ENCODE results near the gene JOSD2. TPM values are rescaled to one million over a fixed set of nuclear protein-coding genes. Genes with fewer than 3 reads are reported as not detected.

JOSD2 gene
- total RNA-seq: 10 to 100 TPM; 26.2 to 27.0 TPM

GRCh38 chr19:50511069-50511822 is at the start of gene JOSD2:
Gene JOSD2 (minus strand): TSS chr19:50511191. CDS start chr19:50510431, 760 bp downstream.
- Mint-ChIP-seq H3K4me1 (peaks cover 4% of the 10 kb centered on the region), H3K9me3 (no peaks in the 10 kb centered on the region), H3K27ac (peak within 1 kb of the TSS; percentile 92), H3K36me3 (peaks cover 4% of the 10 kb centered on the region), H3K27me3 (peaks cover 29% of the 10 kb centered on the region), H3K4me3 (peak within 1 kb of the TSS; percentile 95)
- peak; percentile 97 for DNase-seq

- DNase-seq: no peak
- H3K4me1 Mint-ChIP-seq: no peaks in the 10 kb centered on the region
- no peaks in the 10 kb centered on the region for H3K9me3 Mint-ChIP-seq
- no peaks in the 10 kb centered on the region for H3K36me3 Mint-ChIP-seq
- H3K4me3 Mint-ChIP-seq: no peak overlapping the region
- H3K27me3 Mint-ChIP-seq: peaks cover 67% of the 10 kb centered on the region
- H3K27ac Mint-ChIP-seq: no peak overlapping the region
Observed at GRCh38 chr19:50559636-50560035, 48.6 kb upstream of the JOSD2 start.

GRCh38 chr19:50558449-50558848 is 47.5 kb upstream of the JOSD2 start:
- Mint-ChIP-seq H3K4me3 (no peak overlapping the region), H3K4me1 (no peaks in the 10 kb centered on the region), H3K27ac (no peak overlapping the region), H3K9me3 (no peaks in the 10 kb centered on the region), H3K27me3 (peaks cover 66% of the 10 kb centered on the region), H3K36me3 (no peaks in the 10 kb centered on the region)
- DNase-seq: no peak

- Mint-ChIP-seq H3K27me3 (peaks cover 66% of the 10 kb centered on the region), H3K9me3 (no peaks in the 10 kb centered on the region), H3K4me1 (no peaks in the 10 kb centered on the region), H3K4me3 (no peak overlapping the region), H3K27ac (no peak overlapping the region), H3K36me3 (no peaks in the 10 kb centered on the region)
- no peak for DNase-seq
Observed at GRCh38 chr19:50558039-50558438, 47.0 kb upstream of the JOSD2 start.

GRCh38 chr19:50557009-50557613 is 46.1 kb upstream of the JOSD2 start:
- Mint-ChIP-seq H3K9me3 (no peaks in the 10 kb centered on the region), H3K4me3 (no peak overlapping the region), H3K27me3 (peaks cover 66% of the 10 kb centered on the region), H3K27ac (no peak overlapping the region), H3K36me3 (no peaks in the 10 kb centered on the region), H3K4me1 (no peaks in the 10 kb centered on the region)
- no peak for DNase-seq

GRCh38 chr19:50556282-50557008 is 45.5 kb upstream of the JOSD2 start:
- DNase-seq: peak; percentile 79
- Mint-ChIP-seq H3K36me3 (no peaks in the 10 kb centered on the region), H3K4me3 (peak overlapping the region; percentile 84), H3K27ac (no peak overlapping the region), H3K4me1 (no peaks in the 10 kb centered on the region), H3K9me3 (no peaks in the 10 kb centered on the region), H3K27me3 (peaks cover 70% of the 10 kb centered on the region)

GRCh38 chr19:50555450-50556281 is 44.7 kb upstream of the JOSD2 start:
- Mint-ChIP-seq H3K27me3 (peaks cover 77% of the 10 kb centered on the region), H3K27ac (no peak overlapping the region), H3K9me3 (no peaks in the 10 kb centered on the region), H3K4me1 (no peaks in the 10 kb centered on the region), H3K36me3 (no peaks in the 10 kb centered on the region), H3K4me3 (no peak overlapping the region)
- DNase-seq: no peak

- no peak overlapping the region for H3K27ac Mint-ChIP-seq
- H3K4me1 Mint-ChIP-seq: no peaks in the 10 kb centered on the region
- peaks cover 84% of the 10 kb centered on the region for H3K27me3 Mint-ChIP-seq
- no peaks in the 10 kb centered on the region for H3K36me3 Mint-ChIP-seq
- no peak overlapping the region for H3K4me3 Mint-ChIP-seq
- no peak for DNase-seq
- H3K9me3 Mint-ChIP-seq: no peaks in the 10 kb centered on the region
Observed at GRCh38 chr19:50555033-50555432, 44.0 kb upstream of the JOSD2 start.

GRCh38 chr19:50554212-50554611 is 43.2 kb upstream of the JOSD2 start:
- Mint-ChIP-seq H3K27ac (no peak overlapping the region), H3K27me3 (peaks cover 84% of the 10 kb centered on the region), H3K4me3 (no peak overlapping the region), H3K36me3 (no peaks in the 10 kb centered on the region), H3K9me3 (no peaks in the 10 kb centered on the region), H3K4me1 (no peaks in the 10 kb centered on the region)
- DNase-seq: no peak

- Mint-ChIP-seq H3K36me3 (no peaks in the 10 kb centered on the region), H3K9me3 (no peaks in the 10 kb centered on the region), H3K27ac (no peak overlapping the region), H3K4me3 (no peak overlapping the region), H3K27me3 (peaks cover 85% of the 10 kb centered on the region), H3K4me1 (no peaks in the 10 kb centered on the region)
- no peak for DNase-seq
Observed at GRCh38 chr19:50553134-50553703, 42.2 kb upstream of the JOSD2 start.

- Mint-ChIP-seq H3K9me3 (no peaks in the 10 kb centered on the region), H3K27me3 (peaks cover 80% of the 10 kb centered on the region), H3K4me3 (no peak overlapping the region), H3K27ac (no peak overlapping the region), H3K4me1 (no peaks in the 10 kb centered on the region), H3K36me3 (no peaks in the 10 kb centered on the region)
- no peak for DNase-seq
Observed at GRCh38 chr19:50552540-50552939, 41.5 kb upstream of the JOSD2 start.

GRCh38 chr19:50551715-50552187 is 40.8 kb upstream of the JOSD2 start:
- H3K4me1 Mint-ChIP-seq: no peaks in the 10 kb centered on the region
- no peak overlapping the region for H3K27ac Mint-ChIP-seq
- peaks cover 72% of the 10 kb centered on the region for H3K27me3 Mint-ChIP-seq
- no peak overlapping the region for H3K4me3 Mint-ChIP-seq
- no peak for DNase-seq
- H3K9me3 Mint-ChIP-seq: no peaks in the 10 kb centered on the region
- no peaks in the 10 kb centered on the region for H3K36me3 Mint-ChIP-seq

- peaks cover 67% of the 10 kb centered on the region for H3K27me3 Mint-ChIP-seq
- DNase-seq: no peak
- H3K27ac Mint-ChIP-seq: no peak overlapping the region
- H3K4me3 Mint-ChIP-seq: no peak overlapping the region
- H3K9me3 Mint-ChIP-seq: no peaks in the 10 kb centered on the region
- no peaks in the 10 kb centered on the region for H3K36me3 Mint-ChIP-seq
- no peaks in the 10 kb centered on the region for H3K4me1 Mint-ChIP-seq
Observed at GRCh38 chr19:50551034-50551714, 40.2 kb upstream of the JOSD2 start.

GRCh38 chr19:50550594-50550966 is 39.6 kb upstream of the JOSD2 start:
- Mint-ChIP-seq H3K9me3 (no peaks in the 10 kb centered on the region), H3K36me3 (no peaks in the 10 kb centered on the region), H3K4me3 (no peak overlapping the region), H3K27ac (no peak overlapping the region), H3K4me1 (no peaks in the 10 kb centered on the region), H3K27me3 (peaks cover 62% of the 10 kb centered on the region)
- no peak for DNase-seq

Measured in activated naive CD8-positive, alpha-beta T cell treated with anti-CD3 and anti-CD28 coated beads for 36 hours (primary cell).